Upper lobe of right lung (tissue), 1 donor: ENCODE data around the gene MDN1. TPM values are rescaled to one million over a fixed set of nuclear protein-coding genes. Genes with fewer than 3 reads are reported as not detected.

Source experiments
- ATAC-seq: fragments of 200-7000 bp; cut with Tn5 transposase; one replicate; pipeline ENCODE4 v1.9.1; 2020; ENCODE audit warnings: mild to moderate bottlenecking, moderate library complexity
- DNase-seq: peaks from one replicate; pipeline ENCODE4 v3.0.0-alpha.2; 2020
- H3K27ac ChIP-seq: fragments of 200-600 bp; one replicate; pipeline ENCODE4 v1.8.0; 2022
- H3K27me3 ChIP-seq: fragments of 200-600 bp; one replicate; pipeline ENCODE4 v1.8.0; 2022; ENCODE audit warnings: mild to moderate bottlenecking
- H3K36me3 ChIP-seq: fragments of 200-600 bp; one replicate; pipeline ENCODE4 v1.8.0; 2022
- H3K4me1 ChIP-seq: fragments of 200-600 bp; one replicate; pipeline ENCODE4 v1.8.0; 2022
- H3K4me3 ChIP-seq: fragments of 200-600 bp; one replicate; pipeline ENCODE4 v1.8.0; 2022; ENCODE audit warnings: mild to moderate bottlenecking
- H3K9me3 ChIP-seq: fragments of 200-600 bp; one replicate; pipeline ENCODE4 v1.8.0; 2022
- CTCF ChIP-seq: fragments of 200-600 bp; IDR thresholded peaks from one replicate; pipeline ENCODE4 v1.8.0; 2022; ENCODE audit warnings: antibody characterized with exemption
- intact Hi-C: fragments of 100-400 bp; cut with DNase I; formaldehyde crosslinking; loops from one replicate; pipeline ENCODE4 v1.11.0; 2022
- total RNA-seq: library from RNA; stranded (reverse); fragmentation: NEBNext Ultra II Directional; extraction: Animal tissue kit (Norgen Biotek cat#: 25700); gene quantifications from one replicate; pipeline ENCODE4 v1.2.1, GENCODE V29; 2021
- donor health status: DM: no; HTN: yes; CAD: no; lungs with severe emphysema.

MDN1 gene
- total RNA-seq, 1 donor from 2014 or later = 35.1 TPM

GRCh38 chr6:89775150-89775549 lies 44.4 kb downstream of the MDN1 start:
- intact Hi-C loops = no loop called here
- no peak for TF ChIP-seq CTCF
- no peak for DNase-seq
- Histone ChIP-seq H3K36me3 (peaks cover 70% of the 10 kb centered on the region), H3K4me3 (no peak overlapping the region), H3K27me3 (no peaks in the 10 kb centered on the region), H3K4me1 (no peaks in the 10 kb centered on the region), H3K9me3 (no peaks in the 10 kb centered on the region), H3K27ac (no peak overlapping the region)
- ATAC-seq = no peak

- intact Hi-C loops = no loop called here
- Histone ChIP-seq H3K4me3 (no peak overlapping the region), H3K27me3 (no peaks in the 10 kb centered on the region), H3K9me3 (no peaks in the 10 kb centered on the region), H3K4me1 (no peaks in the 10 kb centered on the region), H3K36me3 (peaks cover 92% of the 10 kb centered on the region), H3K27ac (no peak overlapping the region)
- no peak for TF ChIP-seq CTCF
- DNase-seq (no peak), ATAC-seq (no peak)
Measured at GRCh38 chr6:89769572-89769971, 50.0 kb downstream of the MDN1 start.

DNA sequence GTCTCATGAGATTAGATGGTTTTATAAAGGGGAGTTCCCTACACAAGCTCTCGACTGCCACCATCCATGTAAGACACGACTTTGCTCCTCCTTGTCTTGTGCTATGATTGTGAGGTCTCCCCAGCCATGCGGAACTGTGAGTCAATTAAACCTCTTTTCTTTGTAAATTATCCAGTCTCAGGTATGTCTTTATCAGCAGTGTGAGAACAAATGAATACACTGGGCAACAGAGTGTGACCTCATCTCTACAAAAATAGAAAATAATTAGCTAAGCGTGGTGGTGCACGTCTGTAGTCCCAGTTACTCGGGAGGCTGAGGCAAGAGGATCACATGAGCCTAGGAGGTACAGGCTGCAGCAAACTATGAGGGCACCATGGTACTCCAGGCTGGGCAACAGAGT lies 51.3 kb downstream of the MDN1 start:
- H3K4me3 ChIP-seq = no peak overlapping the region
- no peaks in the 10 kb centered on the region for H3K27me3 ChIP-seq
- no peak for TF ChIP-seq CTCF
- H3K27ac ChIP-seq = no peak overlapping the region
- ATAC-seq = no peak
- no peaks in the 10 kb centered on the region for H3K4me1 ChIP-seq
- no peak for DNase-seq
- H3K9me3 ChIP-seq = no peaks in the 10 kb centered on the region
- peaks cover 85% of the 10 kb centered on the region for H3K36me3 ChIP-seq
- intact Hi-C loops = no loop called here

GRCh38 chr6:89763550-89763949 lies 56.0 kb downstream of the MDN1 start:
- H3K4me1 ChIP-seq = no peaks in the 10 kb centered on the region
- H3K36me3 ChIP-seq = peaks cover 66% of the 10 kb centered on the region
- H3K4me3 ChIP-seq = no peak overlapping the region
- TF ChIP-seq CTCF = no peak
- ATAC-seq (no peak), DNase-seq (no peak)
- H3K9me3 ChIP-seq = no peaks in the 10 kb centered on the region
- no peak overlapping the region for H3K27ac ChIP-seq
- no peaks in the 10 kb centered on the region for H3K27me3 ChIP-seq
- intact Hi-C loops = no loop called here

DNA sequence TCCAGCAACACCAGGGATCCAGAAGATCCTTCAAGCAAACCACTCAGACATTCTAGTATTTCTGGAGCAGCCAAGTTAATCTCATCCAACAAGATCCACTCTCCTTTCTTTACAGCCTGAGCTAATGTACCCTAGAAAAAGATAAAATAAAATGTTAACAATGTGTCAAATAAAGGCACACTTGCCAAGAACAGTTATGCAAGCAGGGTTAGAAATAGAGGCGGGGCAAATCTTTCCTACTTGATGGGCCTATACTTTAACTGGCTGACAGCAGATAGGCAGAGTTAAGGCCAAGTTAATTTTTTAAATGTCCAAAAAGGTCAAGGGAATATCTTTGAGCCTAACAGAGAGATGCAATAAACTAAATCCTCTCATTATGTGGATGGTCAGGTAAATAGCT lies 60.8 kb downstream of the MDN1 start:
- Histone ChIP-seq H3K4me1 (no peaks in the 10 kb centered on the region), H3K27me3 (no peaks in the 10 kb centered on the region), H3K9me3 (no peaks in the 10 kb centered on the region), H3K4me3 (no peak overlapping the region), H3K27ac (no peak overlapping the region), H3K36me3 (peaks cover 76% of the 10 kb centered on the region)
- no peak for TF ChIP-seq CTCF
- intact Hi-C loops = no loop called here
- DNase-seq (no peak), ATAC-seq (no peak)

DNA sequence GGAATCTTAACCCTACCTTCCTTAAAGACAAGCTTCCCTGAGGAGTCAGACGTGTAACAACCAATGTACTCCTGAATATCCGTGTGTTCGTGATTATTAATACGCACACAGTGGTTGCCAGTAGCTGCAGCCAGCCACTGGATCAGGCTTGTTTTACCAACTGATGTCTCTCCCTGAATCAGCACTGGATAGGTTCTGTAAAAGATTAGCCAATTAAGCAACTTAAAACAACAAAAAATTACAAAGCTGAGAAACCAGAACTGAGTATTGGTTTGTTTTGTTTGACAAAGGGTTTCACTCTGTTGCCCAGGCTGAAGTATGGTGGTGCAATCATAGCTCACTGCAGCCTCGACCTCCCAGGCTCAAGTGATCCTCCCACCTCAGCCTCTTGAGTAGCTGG lies 69.3 kb downstream of the MDN1 start:
- Histone ChIP-seq H3K4me1 (no peaks in the 10 kb centered on the region), H3K9me3 (no peaks in the 10 kb centered on the region), H3K4me3 (no peak overlapping the region), H3K36me3 (peaks cover 78% of the 10 kb centered on the region), H3K27me3 (no peaks in the 10 kb centered on the region), H3K27ac (no peak overlapping the region)
- intact Hi-C loops = no loop called here
- no peak for TF ChIP-seq CTCF
- ATAC-seq (no peak), DNase-seq (no peak)
